GM19395 (cell line): Measurements from ENCODE around the gene COG5.

Experiments used
- ATAC-seq: cut with Tn5 transposase; IDR thresholded peaks from one replicate; pipeline ENCODE4 v1.9.1; 2021; ENCODE audit warnings: mild to moderate bottlenecking, moderate library complexity; ENCODE audit not compliant: unreplicated experiment

Gene COG5

GRCh38 chr7:107345898-107346297, 217.8 kb downstream of the COG5 start:
- no peak for ATAC-seq

- no peak for ATAC-seq
Observed at GRCh38 chr7:107344799-107345198, 218.9 kb downstream of the COG5 start.

GRCh38 chr7:107344286-107344685, 219.4 kb downstream of the COG5 start:
- ATAC-seq, result no peak

GRCh38 chr7:107338080-107338479, 225.6 kb downstream of the COG5 start:
- no peak for ATAC-seq

- peak; percentile 85 for ATAC-seq
Observed at GRCh38 chr7:107332488-107333269, 231.0 kb downstream of the COG5 start.

GRCh38 chr7:107330478-107330877, 233.2 kb downstream of the COG5 start:
- no peak for ATAC-seq

- ATAC-seq, result no peak
Observed at GRCh38 chr7:107327986-107328569, 235.6 kb downstream of the COG5 start.

GRCh38 chr7:107326061-107326460, 237.7 kb downstream of the COG5 start:
- no peak for ATAC-seq

- ATAC-seq, result no peak
Observed at GRCh38 chr7:107322015-107322414, 241.7 kb downstream of the COG5 start.

GRCh38 chr7:107321611-107322010, 242.1 kb downstream of the COG5 start:
- ATAC-seq, result no peak

GRCh38 chr7:107319724-107320228, 243.9 kb downstream of the COG5 start:
- no peak for ATAC-seq

- ATAC-seq, result no peak
Observed at GRCh38 chr7:107318523-107319160, 245.1 kb downstream of the COG5 start.

GRCh38 chr7:107315716-107316220, 248.0 kb downstream of the COG5 start:
- ATAC-seq, result no peak

- ATAC-seq, result no peak
Observed at GRCh38 chr7:107313355-107313754, 250.4 kb downstream of the COG5 start.

GRCh38 chr7:107312418-107312817, 251.3 kb downstream of the COG5 start:
- ATAC-seq, result no peak

GRCh38 chr7:107309296-107309695, 254.4 kb downstream of the COG5 start:
- ATAC-seq, result no peak

GRCh38 chr7:107304636-107305035, 259.1 kb downstream of the COG5 start:
- ATAC-seq, result no peak

- no peak for ATAC-seq
Observed at GRCh38 chr7:107304063-107304462, 259.7 kb downstream of the COG5 start.

- no peak for ATAC-seq
Observed at GRCh38 chr7:107302250-107302847, 261.4 kb downstream of the COG5 start.

- no peak for ATAC-seq
Observed at GRCh38 chr7:107294182-107294581, 269.5 kb downstream of the COG5 start.

GRCh38 chr7:107292591-107292990, 271.1 kb downstream of the COG5 start:
- ATAC-seq, result no peak
